Activated naive CD4-positive, alpha-beta T cell treated with anti-CD3 and anti-CD28 coated beads, Interleukin-2, amount 50 U/mL, for 72 hours (primary cell): ENCODE results near the gene ITPR1. TPM values are rescaled to one million over a fixed set of nuclear protein-coding genes. Genes with fewer than 3 reads are reported as not detected.
A peak's percentile ranks its signal among the peaks of the same experiment; 100 is the strongest.

Source experiments
- ATAC-seq, 2 donors: fragments of 150-1000 bp; cut with Tn5 transposase; 2 replicates each; pipeline ENCODE4 v1.10.0; 2021; ENCODE audit warnings: mild to moderate bottlenecking in 2 of 2, moderate library complexity in 2 of 2
- DNase-seq, 2 donors: peaks; one replicate each; pipeline ENCODE4 v3.0.0; 2021 to 2022; ENCODE audit warnings: low spot score in 2 of 2
- H3K27ac Mint-ChIP-seq, 2 donors: one replicate each; pipeline ENCODE4 v1.8.0; 2022; ENCODE audit warnings: mild to moderate bottlenecking in 2 of 2, mixed read lengths in 2 of 2
- H3K36me3 Mint-ChIP-seq, 2 donors: one replicate each; pipeline ENCODE4 v1.8.0; 2022; ENCODE audit warnings: mixed read lengths in 2 of 2
- H3K9me3 Mint-ChIP-seq, 2 donors: one replicate each; pipeline ENCODE4 v1.8.0; 2022; ENCODE audit warnings: mixed read lengths in 2 of 2
- total RNA-seq, 2 donors: library from RNA; stranded (reverse); gene quantifications; one replicate each; pipeline ENCODE4 v1.2.3, GENCODE V29; 2022

The ITPR1 gene
- total RNA-seq, 2 donors from 2014 or later = 40.0 to 70.7 TPM

GRCh38 chr3:4818986-4819693 is 326.0 kb downstream of the ITPR1 start:
- H3K36me3 Mint-ChIP-seq = peaks cover 61 to 90% of the 10 kb centered on the region in 2 donors

GRCh38 chr3:4819746-4820145 is 326.6 kb downstream of the ITPR1 start:
- peak overlapping the region; percentile 22 to 92 for H3K27ac Mint-ChIP-seq
- no peak for DNase-seq
- no peak for ATAC-seq
- peaks cover 3 to 20% of the 10 kb centered on the region in 2 donors for H3K9me3 Mint-ChIP-seq
- H3K36me3 Mint-ChIP-seq = peaks cover 64 to 89% of the 10 kb centered on the region in 2 donors

More at GRCh38 chr3:4818986-4819693, 326.0 kb downstream of the ITPR1 start:
- Mint-ChIP-seq H3K27ac (peak overlapping the region; percentile 22 to 92), H3K9me3 (peaks cover 3 to 20% of the 10 kb centered on the region in 2 donors)
- ATAC-seq (no peak), DNase-seq (no peak)

- peaks cover 64 to 83% of the 10 kb centered on the region in 2 donors for H3K36me3 Mint-ChIP-seq
- DNase-seq = no peak
Observed at GRCh38 chr3:4820296-4821121, 327.4 kb downstream of the ITPR1 start.

GRCh38 chr3:4821338-4821737 is 328.2 kb downstream of the ITPR1 start:
- H3K9me3 Mint-ChIP-seq = peaks cover 3 to 20% of the 10 kb centered on the region in 2 donors
- ATAC-seq = peak; percentile 41 to 65
- peaks cover 63 to 85% of the 10 kb centered on the region in 2 donors for H3K36me3 Mint-ChIP-seq
- H3K27ac Mint-ChIP-seq = peak overlapping the region; percentile 91
- DNase-seq = no peak

More at GRCh38 chr3:4820296-4821121, 327.4 kb downstream of the ITPR1 start:
- Mint-ChIP-seq H3K27ac (peak overlapping the region; percentile 91), H3K9me3 (peaks cover 3 to 20% of the 10 kb centered on the region in 2 donors)
- peak; percentile 22 to 39 for ATAC-seq

GRCh38 chr3:4821975-4822374 is 328.8 kb downstream of the ITPR1 start:
- H3K36me3 Mint-ChIP-seq = peaks cover 64 to 86% of the 10 kb centered on the region in 2 donors
- DNase-seq (peak; percentile 68 to 89), ATAC-seq (peak; percentile 83)
- H3K9me3 Mint-ChIP-seq = peaks cover 3 to 18% of the 10 kb centered on the region in 2 donors
- peak overlapping the region; percentile 91 for H3K27ac Mint-ChIP-seq

GRCh38 chr3:4822568-4822967 is 329.4 kb downstream of the ITPR1 start:
- Mint-ChIP-seq H3K27ac (peak overlapping the region; percentile 91), H3K9me3 (peaks cover 3 to 12% of the 10 kb centered on the region in 2 donors), H3K36me3 (peaks cover 63 to 86% of the 10 kb centered on the region in 2 donors)
- ATAC-seq (no peak), DNase-seq (no peak)

GRCh38 chr3:4823385-4823784 is 330.2 kb downstream of the ITPR1 start:
- H3K9me3 Mint-ChIP-seq = peaks cover 3 to 5% of the 10 kb centered on the region in 2 donors
- peaks cover 60 to 86% of the 10 kb centered on the region in 2 donors for H3K36me3 Mint-ChIP-seq
- peak overlapping the region; percentile 16 to 91 for H3K27ac Mint-ChIP-seq
- ATAC-seq (no peak), DNase-seq (no peak)

- H3K9me3 Mint-ChIP-seq = peaks cover 3 to 5% of the 10 kb centered on the region in 2 donors
- ATAC-seq = no peak
- peak overlapping the region; percentile 45 to 91 for H3K27ac Mint-ChIP-seq
- H3K36me3 Mint-ChIP-seq = peaks cover 60 to 85% of the 10 kb centered on the region in 2 donors
- no peak for DNase-seq
Observed at GRCh38 chr3:4823986-4824925, 331.1 kb downstream of the ITPR1 start.

GRCh38 chr3:4824926-4825325 is 331.8 kb downstream of the ITPR1 start:
- peak in 1 of 2 donors; percentile 4 for ATAC-seq
- peaks cover 3 to 5% of the 10 kb centered on the region in 2 donors for H3K9me3 Mint-ChIP-seq
- peaks cover 55 to 84% of the 10 kb centered on the region in 2 donors for H3K36me3 Mint-ChIP-seq
- H3K27ac Mint-ChIP-seq = peak overlapping the region; percentile 91 to 94
- no peak for DNase-seq

GRCh38 chr3:4825436-4826236 is 332.5 kb downstream of the ITPR1 start:
- Mint-ChIP-seq H3K9me3 (peaks cover 3 to 5% of the 10 kb centered on the region in 2 donors), H3K36me3 (peaks cover 58 to 82% of the 10 kb centered on the region in 2 donors), H3K27ac (peak overlapping the region; percentile 91 to 94)
- ATAC-seq (no peak), DNase-seq (no peak)

GRCh38 chr3:4826237-4827100 is 333.3 kb downstream of the ITPR1 start:
- DNase-seq = no peak
- no peak for ATAC-seq
- H3K36me3 Mint-ChIP-seq = peaks cover 61 to 77% of the 10 kb centered on the region in 2 donors
- peak overlapping the region; percentile 41 to 91 for H3K27ac Mint-ChIP-seq
- peaks cover 3 to 5% of the 10 kb centered on the region in 2 donors for H3K9me3 Mint-ChIP-seq

- ATAC-seq (no peak), DNase-seq (no peak)
- H3K27ac Mint-ChIP-seq = peak overlapping the region; percentile 38 to 98
- peaks cover 56 to 64% of the 10 kb centered on the region in 2 donors for H3K36me3 Mint-ChIP-seq
- peaks cover 3 to 5% of the 10 kb centered on the region in 2 donors for H3K9me3 Mint-ChIP-seq
Observed at GRCh38 chr3:4827767-4828166, 334.6 kb downstream of the ITPR1 start.

- ATAC-seq = no peak
- no peak for DNase-seq
- peaks cover under 1 to 2% of the 10 kb centered on the region in 2 donors for H3K9me3 Mint-ChIP-seq
- H3K27ac Mint-ChIP-seq = peak overlapping the region; percentile 38 to 98
- H3K36me3 Mint-ChIP-seq = peaks cover 56 to 60% of the 10 kb centered on the region in 2 donors
Observed at GRCh38 chr3:4828279-4829030, 335.3 kb downstream of the ITPR1 start.

GRCh38 chr3:4829031-4829394 is 335.9 kb downstream of the ITPR1 start:
- DNase-seq (no peak), ATAC-seq (peak; percentile 51 to 55)
- Mint-ChIP-seq H3K9me3 (peaks cover 0 to 1% of the 10 kb centered on the region in 2 donors), H3K36me3 (peaks cover 56 to 60% of the 10 kb centered on the region in 2 donors), H3K27ac (peak overlapping the region; percentile 97 to 98)
